Smooth muscle cell (in vitro differentiated cells): ENCODE results near the gene TRMT2A. TPM values are rescaled to one million over a fixed set of nuclear protein-coding genes. Genes with fewer than 3 reads are reported as not detected.

Experiments used
- DNase-seq: peaks from one replicate; lab custom pipeline; 2025; ENCODE audit not compliant: unreplicated experiment; lab: John Stamatoyannopoulos, UW
- H2AFZ ChIP-seq: fragments of 200-600 bp; sonication (generic); 2 replicates; pipeline ENCODE4 v1.6.0; 2016; ENCODE audit warnings: antibody characterized with exemption, low read depth, mild to moderate bottlenecking
- H3F3A ChIP-seq: fragments of 200-600 bp; sonication (generic); 2 replicates; pipeline ENCODE4 v1.6.0; 2017; ENCODE audit warnings: antibody characterized with exemption, low read depth
- H3K27ac ChIP-seq: fragments of 200-600 bp; sonication (generic); 2 replicates; pipeline ENCODE4 v1.5.1; 2016; ENCODE audit warnings: low read depth, mild to moderate bottlenecking
- H3K27me3 ChIP-seq: fragments of 200-600 bp; sonication (generic); 2 replicates; pipeline ENCODE4 v1.6.1; 2016; ENCODE audit warnings: low read depth, mild to moderate bottlenecking
- H3K36me3 ChIP-seq: fragments of 200-600 bp; sonication (generic); 2 replicates; pipeline ENCODE4 v1.5.1; 2016; ENCODE audit warnings: low read depth
- H3K4me1 ChIP-seq: fragments of 200-600 bp; sonication (generic); 2 replicates; pipeline ENCODE4 v1.5.1; 2016; ENCODE audit warnings: low read depth
- H3K4me2 ChIP-seq: fragments of 200-600 bp; sonication (generic); 2 replicates; pipeline ENCODE4 v1.6.0; 2016; ENCODE audit warnings: mild to moderate bottlenecking
- H3K4me3 ChIP-seq: fragments of 200-600 bp; sonication (generic); 2 replicates; pipeline ENCODE4 v1.5.1; 2016; ENCODE audit warnings: mild to moderate bottlenecking
- H3K79me2 ChIP-seq: fragments of 200-600 bp; sonication (generic); 2 replicates; pipeline ENCODE4 v1.6.0; 2016; ENCODE audit warnings: low read depth, mild to moderate bottlenecking
- H3K9ac ChIP-seq: fragments of 200-600 bp; sonication (generic); 2 replicates; pipeline ENCODE4 v1.6.0; 2016; ENCODE audit warnings: low read depth
- H3K9me3 ChIP-seq: fragments of 200-600 bp; sonication (generic); replicated peaks from 2 replicates; pipeline ENCODE4 v1.5.1; 2016; ENCODE audit warnings: low read depth
- H4K20me1 ChIP-seq: fragments of 200-600 bp; sonication (generic); 2 replicates; pipeline ENCODE4 v1.6.0; 2016; ENCODE audit warnings: low read depth
- WGBS: methylation state at CpG from one replicate; pipeline ENCODE4 v1.1.7; 2016; ENCODE audit warnings: low lambda C conversion rate; 5-methylcytosine and 5-hydroxymethylcytosine counted together
- microRNA counts: library from miRNA; unstranded; fragments of <30 nt; microRNA quantifications from one replicate; lab custom pipeline; 2016
- microRNA-seq: library from miRNA; unstranded; fragments of <30 nt; microRNA quantifications from one replicate; pipeline ENCODE4, GENCODE V29; 2016; ENCODE audit warnings: borderline number of aligned reads
- polyA plus RNA-seq: library from polyadenylated mRNA; unstranded; fragments of >200 nt; fragmentation: Nextera tagmentation; extraction: Ambion mirVana; gene quantifications from 2 replicates; pipeline ENCODE4 v1.2.1, GENCODE V29; 2016
- small RNA-seq: library from RNA; depleted of rRNA; stranded (forward); fragments of <200 nt; gene quantifications from one replicate; pipeline ENCODE3, GENCODE V24; 2014
- total RNA-seq: library from RNA; depleted of rRNA; stranded (reverse); fragments of >200 nt; gene quantifications from 2 replicates; pipeline ENCODE4 v1.2.3, GENCODE V29; 2014
- TF ChIP-seq, protein P1 (sequence below): fragments of 200-600 bp; sonication (generic); IDR thresholded peaks from 2 replicates; pipeline ENCODE4 v1.5.1; 2017; ENCODE audit warnings: borderline replicate concordance, mild to moderate bottlenecking, antibody characterized with exemption; ENCODE audit not compliant: insufficient read depth, poor library complexity, severe bottlenecking

The TRMT2A gene
- total and polyA plus RNA-seq, 2 experiments from 2014 or later: 21.1 to 32.1 TPM

DNA sequence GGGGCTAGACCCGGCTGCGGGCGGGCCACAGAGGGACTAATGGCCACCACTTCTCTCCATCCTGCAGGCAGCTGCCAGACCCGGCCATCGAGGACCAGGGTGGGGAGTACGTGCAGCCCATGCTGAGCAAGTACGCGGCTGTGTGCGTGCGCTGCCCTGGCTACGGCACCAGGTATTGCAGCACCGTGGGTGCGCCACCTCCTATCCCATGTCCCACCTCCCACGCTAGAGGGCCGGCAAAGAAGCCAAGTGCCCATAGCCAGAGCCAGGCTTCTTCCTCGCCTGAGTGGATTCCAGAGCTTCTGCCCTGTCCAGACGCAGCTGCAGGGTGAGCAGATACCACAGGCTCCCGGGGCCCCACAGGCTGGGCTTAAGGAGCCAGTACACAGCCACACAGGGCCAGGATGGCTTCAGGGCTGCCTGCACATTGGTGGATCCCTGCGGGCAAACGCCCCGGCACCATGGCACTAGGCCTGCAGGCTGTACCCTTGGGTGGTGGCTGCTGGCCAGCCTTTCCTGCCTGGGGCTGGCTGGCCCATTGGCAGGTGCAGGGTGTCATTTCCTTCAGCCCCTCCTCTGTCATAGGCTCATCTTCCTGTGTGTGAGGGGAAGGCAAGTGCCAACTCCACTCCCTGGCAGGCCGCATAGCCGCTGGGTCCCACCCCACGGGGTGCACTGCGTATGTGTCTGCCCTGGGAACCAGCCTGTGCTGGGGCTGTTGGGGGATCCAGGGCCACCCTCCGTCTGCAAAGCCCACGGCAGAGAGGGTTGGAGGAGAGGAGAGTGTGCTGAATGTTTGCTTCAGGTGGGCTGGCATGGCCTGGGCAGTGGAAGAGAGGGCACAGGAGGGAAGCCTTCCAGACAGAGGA, 53.5 kb downstream of the TRMT2A start:
- Histone ChIP-seq H3K9me3 (no peaks in the 10 kb centered on the region), H3K79me2 (no peaks in the 10 kb centered on the region), H2AFZ (no peak overlapping the region), H3K36me3 (no peaks in the 10 kb centered on the region), H3K4me1 (no peaks in the 10 kb centered on the region), H3K27ac (no peak overlapping the region), H3K4me3 (no peak overlapping the region), H3F3A (no peaks in the 10 kb centered on the region), H4K20me1 (peaks cover 8% of the 10 kb centered on the region), H3K27me3 (no peaks in the 10 kb centered on the region), H3K9ac (no peak overlapping the region), H3K4me2 (no peak overlapping the region)
- WGBS: 97% methylated on average over 27 of the region's 27 CpGs
- TF ChIP-seq, protein P1, sequence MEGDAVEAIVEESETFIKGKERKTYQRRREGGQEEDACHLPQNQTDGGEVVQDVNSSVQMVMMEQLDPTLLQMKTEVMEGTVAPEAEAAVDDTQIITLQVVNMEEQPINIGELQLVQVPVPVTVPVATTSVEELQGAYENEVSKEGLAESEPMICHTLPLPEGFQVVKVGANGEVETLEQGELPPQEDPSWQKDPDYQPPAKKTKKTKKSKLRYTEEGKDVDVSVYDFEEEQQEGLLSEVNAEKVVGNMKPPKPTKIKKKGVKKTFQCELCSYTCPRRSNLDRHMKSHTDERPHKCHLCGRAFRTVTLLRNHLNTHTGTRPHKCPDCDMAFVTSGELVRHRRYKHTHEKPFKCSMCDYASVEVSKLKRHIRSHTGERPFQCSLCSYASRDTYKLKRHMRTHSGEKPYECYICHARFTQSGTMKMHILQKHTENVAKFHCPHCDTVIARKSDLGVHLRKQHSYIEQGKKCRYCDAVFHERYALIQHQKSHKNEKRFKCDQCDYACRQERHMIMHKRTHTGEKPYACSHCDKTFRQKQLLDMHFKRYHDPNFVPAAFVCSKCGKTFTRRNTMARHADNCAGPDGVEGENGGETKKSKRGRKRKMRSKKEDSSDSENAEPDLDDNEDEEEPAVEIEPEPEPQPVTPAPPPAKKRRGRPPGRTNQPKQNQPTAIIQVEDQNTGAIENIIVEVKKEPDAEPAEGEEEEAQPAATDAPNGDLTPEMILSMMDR: no peak
- DNase-seq: no peak

DNA sequence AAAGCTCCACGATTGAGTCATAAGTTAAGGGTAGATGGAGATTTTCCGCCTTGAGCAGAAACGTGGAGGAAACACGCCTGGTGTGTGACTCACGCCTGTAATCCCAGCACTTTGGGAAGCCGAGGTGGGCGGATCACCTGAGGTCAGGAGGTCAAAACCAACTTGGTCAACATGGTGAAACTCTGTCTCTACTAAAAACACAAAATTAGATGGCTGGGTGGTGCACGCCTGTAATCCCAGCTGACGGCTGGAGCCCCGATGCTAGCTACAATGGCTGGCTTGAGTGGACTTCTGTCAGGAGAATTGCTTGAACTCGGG, 54.3 kb downstream of the TRMT2A start:
- H3K4me3 ChIP-seq: no peak overlapping the region
- no peak overlapping the region for H3K27ac ChIP-seq
- no peaks in the 10 kb centered on the region for H3K36me3 ChIP-seq
- no peaks in the 10 kb centered on the region for H3F3A ChIP-seq
- H3K4me1 ChIP-seq: no peaks in the 10 kb centered on the region
- WGBS: 66% methylated on average over 11 of the region's 11 CpGs
- TF ChIP-seq, protein P1: no peak
- H3K79me2 ChIP-seq: no peaks in the 10 kb centered on the region
- no peaks in the 10 kb centered on the region for H3K9me3 ChIP-seq
- H2AFZ ChIP-seq: no peak overlapping the region
- no peak overlapping the region for H3K9ac ChIP-seq
- no peak overlapping the region for H3K4me2 ChIP-seq
- no peaks in the 10 kb centered on the region for H3K27me3 ChIP-seq
- peaks cover 8% of the 10 kb centered on the region for H4K20me1 ChIP-seq
- DNase-seq: no peak

DNA sequence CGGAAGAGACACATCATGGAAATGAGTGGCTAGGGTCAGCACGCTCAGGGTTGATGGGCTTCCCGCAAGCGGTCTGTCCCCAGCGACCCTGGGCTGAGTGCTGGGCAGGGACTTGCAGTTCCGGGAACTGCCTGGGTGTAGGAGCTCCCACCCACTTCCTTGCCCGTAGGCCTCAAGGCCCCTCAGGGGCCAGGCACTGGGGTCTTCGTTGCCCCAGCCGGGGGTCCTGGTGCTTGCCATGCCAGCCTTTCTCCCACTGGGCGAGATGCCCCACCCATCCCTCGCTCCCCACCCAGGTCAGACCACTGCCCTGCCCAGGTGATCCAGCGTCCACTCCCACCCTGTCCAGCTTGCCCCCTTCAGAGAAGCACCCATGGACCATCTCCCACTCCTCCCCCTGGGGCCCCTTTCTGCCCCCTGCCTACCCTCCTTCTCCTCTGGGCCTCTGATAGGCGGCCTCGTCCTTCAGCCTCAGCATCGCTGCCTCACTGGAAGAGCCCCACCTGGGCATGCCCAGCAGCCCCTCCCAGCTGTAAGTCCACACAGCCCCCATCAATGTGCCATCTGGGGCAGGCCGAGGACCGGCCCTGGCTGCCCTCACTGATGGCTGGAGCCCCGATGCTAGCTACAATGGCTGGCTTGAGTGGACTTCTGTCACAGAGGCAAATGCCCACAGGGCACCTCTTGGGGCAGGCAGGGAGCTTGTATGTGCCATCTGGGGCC, 54.8 kb downstream of the TRMT2A start:
- H3F3A ChIP-seq: no peaks in the 10 kb centered on the region
- DNase-seq: no peak
- no peak overlapping the region for H3K9ac ChIP-seq
- H4K20me1 ChIP-seq: peaks cover 8% of the 10 kb centered on the region
- whole genome bisulfite sequencing: 96% methylated on average over 16 of the region's 18 CpGs
- no peak overlapping the region for H3K4me3 ChIP-seq
- no peak overlapping the region for H3K4me2 ChIP-seq
- H3K79me2 ChIP-seq: no peaks in the 10 kb centered on the region
- H3K36me3 ChIP-seq: no peaks in the 10 kb centered on the region
- no peaks in the 10 kb centered on the region for H3K27me3 ChIP-seq
- no peaks in the 10 kb centered on the region for H3K4me1 ChIP-seq
- TF ChIP-seq, protein P1: no peak
- H3K27ac ChIP-seq: no peak overlapping the region
- no peak overlapping the region for H2AFZ ChIP-seq
- no peaks in the 10 kb centered on the region for H3K9me3 ChIP-seq

MicroRNAs encoded within 50 kb of the gene (microRNA counts, 767-probe panel; counts per million panel counts)
- microRNA hsa-miR-1306-3p (lab: Ali Mortazavi, UCI): 183 counts per million

Small RNA genes lying within 50 kb of the gene (microRNA-seq; reads per million reads assigned to microRNA genes)
- not detected for gene MIR6816

Small RNA genes lying within 50 kb of the gene (small RNA-seq; reads per million reads assigned to genes)
- gene MIR6816 (0.11 reads per million), gene RF00017 (not detected), gene RF00599 (not detected)

Other genes starting within 250 kb of the TRMT2A start
- 4.1 and 9.9 TPM in 2 replicates for gene COMT, start 175.5 kb downstream of the TRMT2A start, total RNA-seq
- gene COMT, start 175.5 kb downstream of the TRMT2A start, polyA plus RNA-seq: 6.2 and 34.1 TPM in 2 replicates
- 0.36 TPM in 1 of 2 replicates, not detected in the other for gene TXNRD2, start 175.4 kb downstream of the TRMT2A start, total RNA-seq
- 0.99 and 3.2 TPM in 2 replicates for gene TXNRD2, start 175.4 kb downstream of the TRMT2A start, polyA plus RNA-seq
- gene ARVCF, start 100.4 kb downstream of the TRMT2A start, total RNA-seq: 7.1 and 10.6 TPM in 2 replicates
- gene ARVCF, start 100.4 kb downstream of the TRMT2A start, polyA plus RNA-seq: 5.4 and 11.1 TPM in 2 replicates
- 10.8 and 13.1 TPM in 2 replicates for gene TANGO2, start 96.1 kb downstream of the TRMT2A start, total RNA-seq
- gene TANGO2, start 96.1 kb downstream of the TRMT2A start, polyA plus RNA-seq: 14.7 and 20.4 TPM in 2 replicates
- gene DGCR8, start 37.0 kb downstream of the TRMT2A start, total RNA-seq: 9.7 and 10.3 TPM in 2 replicates
- 6.5 and 14.6 TPM in 2 replicates for gene DGCR8, start 37.0 kb downstream of the TRMT2A start, polyA plus RNA-seq
- gene RANBP1, start 1.1 kb downstream of the TRMT2A start, total RNA-seq: 278 and 331 TPM in 2 replicates
- gene RANBP1, start 1.1 kb downstream of the TRMT2A start, polyA plus RNA-seq: 196 and 235 TPM in 2 replicates
- gene ZDHHC8, start 14.6 kb upstream of the TRMT2A start, total RNA-seq: 5.2 and 12.7 TPM in 2 replicates
- 53.9 and 67.0 TPM in 2 replicates for gene ZDHHC8, start 14.6 kb upstream of the TRMT2A start, polyA plus RNA-seq
- not detected in 2 replicates for gene CCDC188, start 33.8 kb upstream of the TRMT2A start, total RNA-seq
- not detected in 2 replicates for gene CCDC188, start 33.8 kb upstream of the TRMT2A start, polyA plus RNA-seq
- 1.8 and 3.9 TPM in 2 replicates for gene RTN4R, start 151.1 kb upstream of the TRMT2A start, total RNA-seq
- 4.7 and 8.4 TPM in 2 replicates for gene RTN4R, start 151.1 kb upstream of the TRMT2A start, polyA plus RNA-seq
- 22.2 and 30.3 TPM in 2 replicates for gene DGCR6L, start 202.8 kb upstream of the TRMT2A start, total RNA-seq
- 74.8 and 77.6 TPM in 2 replicates for gene DGCR6L, start 202.8 kb upstream of the TRMT2A start, polyA plus RNA-seq